IPS DF 4.7 (cell line): ENCODE results near the gene NUDT22.

Experiments
- DNase-seq: peaks from one replicate; pipeline ENCODE4 v3.0.0-alpha.2; 2013; ENCODE audit warnings: low spot score; ENCODE audit errors: extremely low read depth

Gene NUDT22

DNA sequence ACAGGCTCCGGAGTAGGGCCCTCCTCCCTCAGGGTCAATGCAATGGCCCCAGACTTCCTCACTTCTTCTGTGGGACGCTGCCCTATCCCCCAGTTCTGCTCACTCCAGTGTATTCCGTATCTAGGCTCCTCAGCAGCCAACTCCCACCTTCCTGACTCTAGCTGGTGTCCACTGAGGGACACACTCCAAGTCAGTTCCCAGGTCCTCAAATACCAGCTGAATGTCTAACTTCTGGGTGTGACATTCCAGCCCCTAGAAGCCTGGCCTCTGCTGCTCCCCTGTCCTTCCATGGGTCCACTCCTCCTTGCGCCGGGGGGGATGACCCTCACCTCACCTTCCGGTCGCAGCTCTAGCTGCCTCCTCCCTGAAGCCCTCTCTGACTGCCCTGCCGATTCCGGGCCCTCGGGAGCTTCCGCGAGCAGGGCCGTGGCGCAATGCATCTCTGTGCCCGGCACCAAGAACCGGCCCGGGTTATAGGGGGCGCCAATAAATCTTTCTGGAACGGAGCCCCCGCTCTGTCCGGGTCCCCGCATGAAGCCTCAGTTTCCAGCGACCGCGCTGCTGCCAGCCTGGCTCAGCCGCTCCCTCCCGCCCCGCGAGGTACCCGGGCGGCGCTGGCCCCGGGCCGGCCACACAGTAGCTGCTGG lies 42.9 kb downstream of the NUDT22 start:
- no peak for DNase-seq

DNA sequence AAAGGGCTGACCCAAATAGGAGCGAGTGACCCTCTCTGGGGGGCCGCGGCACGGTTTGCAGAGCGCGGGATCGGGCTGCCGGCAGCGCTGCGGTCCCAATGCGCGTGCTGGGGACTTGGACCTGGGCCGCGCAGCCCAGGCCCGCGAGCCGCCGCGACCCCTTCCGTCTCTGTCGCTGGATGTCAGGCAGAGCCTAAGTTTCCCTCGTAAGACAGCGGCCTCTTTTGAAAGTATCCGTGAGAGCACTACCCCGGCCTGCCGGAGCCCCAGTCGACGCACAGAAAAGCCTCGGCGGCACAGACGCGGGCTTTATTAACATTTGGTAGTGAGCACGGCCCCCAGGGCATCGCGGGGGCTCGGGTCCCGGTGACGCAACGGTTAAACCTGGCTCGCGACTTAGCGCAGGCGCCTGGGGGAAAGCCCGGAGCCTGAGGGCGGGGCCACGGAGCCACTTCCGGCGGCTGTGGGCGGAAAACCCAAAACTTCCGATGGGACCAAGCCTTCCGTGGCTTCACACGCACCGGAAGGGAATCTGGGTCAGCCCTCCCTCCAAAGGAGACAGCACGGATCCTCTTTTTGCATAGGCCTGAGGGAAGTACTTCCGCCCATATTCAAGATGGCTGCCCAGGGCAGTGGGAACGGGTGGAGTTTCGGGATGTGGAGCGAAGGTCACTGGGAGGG lies 43.6 kb downstream of the NUDT22 start:
- DNase-seq = peak; percentile 99

DNA sequence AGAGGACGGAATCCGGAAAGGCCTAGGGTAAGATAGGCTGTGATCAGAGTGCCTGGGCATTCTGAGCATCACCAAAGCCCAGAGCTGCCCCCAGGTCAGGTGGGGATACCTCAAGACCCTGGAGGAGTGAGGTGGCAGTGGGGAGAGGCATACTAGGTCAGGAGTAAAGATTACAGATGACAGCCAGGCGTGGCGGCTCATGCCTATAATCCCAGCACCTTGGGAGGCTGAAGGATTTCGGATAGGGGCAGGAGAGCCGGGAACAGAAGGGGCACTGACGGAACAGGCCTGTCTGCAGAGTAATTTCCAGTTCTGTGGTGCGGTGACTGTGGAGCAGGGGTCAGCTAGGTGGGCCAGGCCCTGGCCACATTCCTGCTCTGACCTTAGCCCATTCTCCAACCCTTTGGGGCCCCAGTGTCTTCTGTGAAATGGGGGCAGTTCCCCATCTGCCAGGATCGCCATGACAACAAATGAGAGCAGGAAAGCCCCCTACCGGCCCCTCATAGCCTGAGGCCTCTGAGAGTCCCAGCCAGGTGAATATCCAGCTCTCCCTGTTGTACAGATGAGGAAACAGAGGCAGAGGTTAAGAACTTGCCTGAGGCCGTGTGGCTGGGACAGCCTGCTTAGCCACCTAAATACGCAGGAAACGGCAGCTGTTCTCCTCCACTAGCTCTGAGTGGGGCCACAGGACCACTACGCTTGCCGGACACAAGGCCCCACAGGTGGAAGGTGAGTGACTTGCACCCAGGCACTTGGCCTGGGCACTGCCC lies 49.1 kb downstream of the NUDT22 start:
- no peak for DNase-seq

DNA sequence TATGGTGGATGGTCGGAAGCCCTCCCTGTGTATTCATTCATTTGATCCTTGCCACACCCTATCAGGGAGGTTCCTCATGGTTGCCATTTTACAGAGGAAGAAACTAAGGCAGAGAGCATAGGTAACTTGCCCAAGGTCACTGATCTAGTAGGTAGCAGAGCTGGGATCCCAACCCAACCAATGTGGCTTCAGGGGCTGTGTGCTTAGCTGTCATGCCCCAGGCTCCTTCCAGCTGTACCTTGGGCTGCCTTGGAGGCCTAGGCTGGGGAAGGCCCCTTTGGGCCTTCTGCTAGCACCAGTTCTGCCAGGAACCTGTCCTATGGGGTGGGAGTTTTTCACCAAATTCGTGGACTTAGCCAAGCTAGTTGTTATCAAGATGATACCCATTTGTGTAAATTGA lies 49.8 kb downstream of the NUDT22 start:
- no peak for DNase-seq

DNA sequence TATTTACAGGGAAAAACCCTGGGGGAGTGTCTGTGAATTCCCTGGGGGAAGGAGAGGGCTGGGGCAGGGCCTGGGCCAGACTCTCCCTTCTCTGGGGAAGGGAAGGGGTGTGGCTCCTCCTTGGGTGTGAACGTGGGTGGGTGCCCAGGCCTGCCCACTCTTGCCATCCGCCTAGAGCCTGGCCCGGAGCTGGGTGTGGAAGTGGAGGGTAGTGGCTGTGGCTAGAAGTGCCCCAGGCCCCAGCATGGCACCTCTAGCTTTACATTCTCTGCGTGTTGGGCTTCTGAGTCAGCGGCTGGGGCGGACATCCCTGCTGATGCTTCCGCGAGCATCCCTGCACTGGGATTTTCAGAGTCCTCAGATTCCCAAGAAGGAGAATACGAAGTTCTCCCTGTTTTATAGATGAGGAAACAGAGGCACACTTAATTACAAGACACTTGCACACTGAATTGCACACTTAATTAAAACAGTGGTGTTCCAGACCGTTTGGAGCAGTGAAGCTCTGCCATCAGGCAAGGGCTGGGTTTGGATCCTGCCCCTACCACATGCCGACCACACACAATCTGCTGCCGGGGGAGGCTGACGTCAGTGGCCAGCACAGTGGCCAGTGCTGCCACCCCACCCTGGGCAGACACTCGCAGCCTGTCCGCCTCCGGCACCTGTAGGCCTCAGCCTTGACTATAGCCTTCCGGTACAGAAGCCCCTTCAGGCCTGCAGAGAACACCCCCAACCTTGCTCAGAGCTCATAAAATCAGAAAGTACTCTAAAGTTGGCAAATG lies 50.8 kb downstream of the NUDT22 start:
- no peak for DNase-seq

DNA sequence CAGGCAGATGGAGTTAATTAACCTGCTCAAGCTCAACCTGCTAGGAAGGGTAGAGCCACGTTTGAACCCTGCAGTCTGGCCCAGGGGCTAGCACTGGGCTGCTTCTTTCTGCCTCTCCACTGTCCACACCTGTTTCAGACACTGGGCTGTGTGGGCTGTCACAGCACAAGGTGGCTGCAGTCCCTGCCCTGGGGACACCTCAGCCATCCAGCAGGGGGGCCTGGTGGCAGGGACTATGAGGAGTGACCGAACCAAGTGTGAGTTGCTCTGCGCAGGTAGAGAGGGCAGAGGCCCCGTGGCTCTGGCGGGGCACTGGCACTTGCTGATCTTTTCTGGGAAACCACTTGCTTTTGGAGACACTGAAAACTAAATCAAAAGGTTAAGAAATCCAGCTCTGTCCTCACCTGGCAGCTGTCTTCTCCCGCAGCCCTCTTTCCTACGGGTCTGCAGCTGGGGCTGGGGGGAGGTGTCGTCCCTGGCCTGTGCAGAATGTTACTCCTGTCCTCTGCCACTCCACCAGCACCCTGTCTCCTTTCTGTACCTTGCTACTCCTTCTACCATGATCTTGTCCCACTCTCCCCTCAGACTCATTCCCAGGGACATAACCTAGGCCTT lies 52.6 kb downstream of the NUDT22 start:
- DNase-seq = no peak
